K562 (cell line): Measurements from ENCODE around the gene STRA6. TPM values are rescaled to one million over a fixed set of nuclear protein-coding genes. Genes with fewer than 3 reads are reported as not detected.

Experiments
- E2F3 ChIP-seq: fragments of 250-450 bp; sonication (Bioruptor Pico); IDR thresholded peaks from 2 replicates; pipeline ENCODE4 v1.4.0; 2020; ENCODE audit warnings: mild to moderate bottlenecking
- KHSRP ChIP-seq: fragments of 450-650 bp; IDR thresholded peaks from 2 replicates; pipeline ENCODE4 v1.6.1; 2017
- MTA2 ChIP-seq: fragments of 450-650 bp; IDR thresholded peaks from 2 replicates; pipeline ENCODE4 v1.6.1; 2016; ENCODE audit warnings: low read depth
- NCOA6 ChIP-seq: fragments of 450-650 bp; IDR thresholded peaks from 2 replicates; pipeline ENCODE4 v1.6.1; 2017; ENCODE audit warnings: mild to moderate bottlenecking
- NFE2 ChIP-seq: IDR thresholded peaks from 2 replicates; pipeline ENCODE4 v1.6.1; 2014; ENCODE audit warnings: antibody characterized with exemption, low read depth
- PHB ChIP-seq: fragments of 250-450 bp; sonication (Bioruptor Pico); IDR thresholded peaks from 2 replicates; pipeline ENCODE4 v1.5.0; 2021
- POLR2G ChIP-seq: fragments of 200-400 bp; formaldehyde crosslinking; IDR thresholded peaks from 2 replicates; pipeline ENCODE4 v1.6.1; 2017; ENCODE audit warnings: low read depth, mild to moderate bottlenecking, antibody characterized with exemption, low read length, moderate library complexity
- SMAD1 ChIP-seq: fragments of 150-350 bp; IDR thresholded peaks from 2 replicates; pipeline ENCODE4 v1.6.1; 2014; ENCODE audit warnings: low read length, low read depth; ENCODE audit not compliant: partially characterized antibody
- polyA plus RNA-seq, 8 experiments: library from polyadenylated mRNA; depleted of rRNA in 4 of 8; stranded (reverse) in 5 of 8; unstranded in 3 of 8; fragments of >200 nt; fragmentation: Nextera tagmentation in 2 of 8; fragmentation: Illumina TruSeq in 1 of 8; extraction: Ambion mirVana in 2 of 8; extraction: Trizol in 1 of 8; gene quantifications; 2 replicates each; pipeline versions ENCODE4 v1.2.1 to v1.2.3, GENCODE V29; 2011 to 2014; ENCODE audit warnings: inconsistent platforms in 1 of 8, missing spikeins in 1 of 8
- total RNA-seq, 7 experiments: library from RNA; depleted of rRNA in 6 of 7; stranded (reverse); fragments of >200 nt in 6 of 7; fragmentation: Illumina TruSeq in 2 of 7; extraction: Trizol in 2 of 7; gene quantifications; 2 replicates each; pipeline versions ENCODE4 v1.2.1 to v1.2.3, GENCODE V29; 2011 to 2021; ENCODE audit warnings: low replicate concordance in 1 of 7
- TF ChIP-seq, protein P1 (sequence below), 2 experiments: IDR thresholded peaks in 1 of 2; conservative IDR thresholded peaks in 1 of 2; 2 replicates each; pipeline ENCODE4 v1.6.1; 2016; ENCODE audit warnings: low read depth in 2 of 2, mild to moderate bottlenecking in 1 of 2, missing compliant biosample characterization in 1 of 2, missing genetic modification characterization in 1 of 2, moderate library complexity in 1 of 2
- TF ChIP-seq, protein P2 (sequence below): fragments of 450-650 bp; IDR thresholded peaks from one replicate; pipeline ENCODE4 v1.6.1; 2018; ENCODE audit warnings: mild to moderate bottlenecking, moderate library complexity; ENCODE audit not compliant: partially characterized antibody
- TF ChIP-seq, protein P3 (sequence below): fragments of 450-650 bp; IDR thresholded peaks from 2 replicates; pipeline ENCODE4 v1.6.1; 2016; ENCODE audit warnings: antibody characterized with exemption
- TF ChIP-seq, protein P4 (sequence below): fragments of 250-450 bp; sonication (Bioruptor Pico); IDR thresholded peaks from 2 replicates; pipeline ENCODE4 v1.8.0; 2022; ENCODE audit warnings: moderate library complexity, mild to moderate bottlenecking, inconsistent platforms

The STRA6 gene
- total and polyA plus RNA-seq, 9 of the 15 experiments (the other 6 are each of a cell fraction or from before 2014, with no cell fraction given), result 0.04 to 2.0 (median 0.43) TPM; not detected in 2

DNA sequence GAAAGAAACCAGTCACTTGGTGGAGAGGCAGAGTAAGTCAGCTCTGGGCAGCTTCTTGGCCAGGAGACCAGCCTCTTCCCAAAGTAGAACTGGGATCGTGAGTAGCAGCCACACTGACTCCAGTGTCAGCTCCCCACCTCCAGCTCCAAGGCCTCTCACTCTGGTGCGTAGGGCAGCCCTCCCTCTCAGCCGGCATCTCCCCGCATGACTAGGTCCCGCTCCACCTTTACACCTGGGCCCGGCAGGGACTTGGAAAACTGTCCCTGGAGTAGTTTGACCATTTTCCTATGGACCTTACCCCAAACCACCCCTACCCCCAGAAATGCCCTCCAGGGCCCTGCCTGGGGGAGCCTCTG lies 3.3 kb downstream of the STRA6 start (continued):
- TF ChIP-seq, protein P1, sequence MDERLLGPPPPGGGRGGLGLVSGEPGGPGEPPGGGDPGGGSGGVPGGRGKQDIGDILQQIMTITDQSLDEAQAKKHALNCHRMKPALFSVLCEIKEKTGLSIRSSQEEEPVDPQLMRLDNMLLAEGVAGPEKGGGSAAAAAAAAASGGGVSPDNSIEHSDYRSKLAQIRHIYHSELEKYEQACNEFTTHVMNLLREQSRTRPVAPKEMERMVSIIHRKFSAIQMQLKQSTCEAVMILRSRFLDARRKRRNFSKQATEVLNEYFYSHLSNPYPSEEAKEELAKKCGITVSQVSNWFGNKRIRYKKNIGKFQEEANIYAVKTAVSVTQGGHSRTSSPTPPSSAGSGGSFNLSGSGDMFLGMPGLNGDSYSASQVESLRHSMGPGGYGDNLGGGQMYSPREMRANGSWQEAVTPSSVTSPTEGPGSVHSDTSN (CRISPR knock-in tag; IDR thresholded peaks at IDR 0.05; ENCODE audit: low read depth), result no peak
- TF ChIP-seq, protein P1 (tag; conservative IDR thresholded peaks at IDR 0.05; ENCODE audit: low read depth), result no peak
- TF ChIP-seq KHSRP, result no peak
- TF ChIP-seq, protein P2, sequence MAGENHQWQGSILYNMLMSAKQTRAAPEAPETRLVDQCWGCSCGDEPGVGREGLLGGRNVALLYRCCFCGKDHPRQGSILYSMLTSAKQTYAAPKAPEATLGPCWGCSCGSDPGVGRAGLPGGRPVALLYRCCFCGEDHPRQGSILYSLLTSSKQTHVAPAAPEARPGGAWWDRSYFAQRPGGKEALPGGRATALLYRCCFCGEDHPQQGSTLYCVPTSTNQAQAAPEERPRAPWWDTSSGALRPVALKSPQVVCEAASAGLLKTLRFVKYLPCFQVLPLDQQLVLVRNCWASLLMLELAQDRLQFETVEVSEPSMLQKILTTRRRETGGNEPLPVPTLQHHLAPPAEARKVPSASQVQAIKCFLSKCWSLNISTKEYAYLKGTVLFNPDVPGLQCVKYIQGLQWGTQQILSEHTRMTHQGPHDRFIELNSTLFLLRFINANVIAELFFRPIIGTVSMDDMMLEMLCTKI, result no peak
- no peak for TF ChIP-seq POLR2G
- TF ChIP-seq NFE2, result no peak
- TF ChIP-seq MTA2, result no peak
- TF ChIP-seq SMAD1, result no peak
- TF ChIP-seq NCOA6, result no peak
- TF ChIP-seq, protein P3, sequence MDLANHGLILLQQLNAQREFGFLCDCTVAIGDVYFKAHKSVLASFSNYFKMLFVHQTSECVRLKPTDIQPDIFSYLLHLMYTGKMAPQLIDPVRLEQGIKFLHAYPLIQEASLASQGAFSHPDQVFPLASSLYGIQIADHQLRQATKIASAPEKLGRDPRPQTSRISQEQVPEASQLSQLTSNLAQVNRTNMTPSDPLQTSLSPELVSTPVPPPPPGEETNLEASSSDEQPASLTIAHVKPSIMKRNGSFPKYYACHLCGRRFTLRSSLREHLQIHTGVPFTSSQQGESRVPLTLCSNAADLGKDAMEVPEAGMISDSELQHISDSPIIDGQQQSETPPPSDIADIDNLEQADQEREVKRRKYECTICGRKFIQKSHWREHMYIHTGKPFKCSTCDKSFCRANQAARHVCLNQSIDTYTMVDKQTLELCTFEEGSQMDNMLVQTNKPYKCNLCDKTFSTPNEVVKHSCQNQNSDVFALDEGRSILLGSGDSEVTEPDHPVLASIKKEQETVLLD, result no peak
- TF ChIP-seq PHB (CRISPR knock-in tag), result no peak
- no peak for TF ChIP-seq E2F3
- TF ChIP-seq, protein P4, sequence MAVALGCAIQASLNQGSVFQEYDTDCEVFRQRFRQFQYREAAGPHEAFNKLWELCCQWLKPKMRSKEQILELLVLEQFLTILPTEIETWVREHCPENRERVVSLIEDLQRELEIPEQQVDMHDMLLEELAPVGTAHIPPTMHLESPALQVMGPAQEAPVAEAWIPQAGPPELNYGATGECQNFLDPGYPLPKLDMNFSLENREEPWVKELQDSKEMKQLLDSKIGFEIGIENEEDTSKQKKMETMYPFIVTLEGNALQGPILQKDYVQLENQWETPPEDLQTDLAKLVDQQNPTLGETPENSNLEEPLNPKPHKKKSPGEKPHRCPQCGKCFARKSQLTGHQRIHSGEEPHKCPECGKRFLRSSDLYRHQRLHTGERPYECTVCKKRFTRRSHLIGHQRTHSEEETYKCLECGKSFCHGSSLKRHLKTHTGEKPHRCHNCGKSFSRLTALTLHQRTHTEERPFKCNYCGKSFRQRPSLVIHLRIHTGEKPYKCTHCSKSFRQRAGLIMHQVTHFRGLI (CRISPR knock-in tag), result no peak
